IMR-90 (cell line): ENCODE results near the gene IGF2. TPM values are rescaled to one million over a fixed set of nuclear protein-coding genes. Genes with fewer than 3 reads are reported as not detected.

ENCODE experiments used
- ATAC-seq: fragments of 200-7000 bp; cut with Tn5 transposase; 2 replicates; pipeline ENCODE4 v1.9.1; 2020; ENCODE audit warnings: low read depth, mild to moderate bottlenecking, moderate library complexity
- BruUV-seq: library from RNA; stranded (reverse); fragments of 400-500 nt; replicated peaks from 2 replicates; lab custom pipeline; 2021; lab: Mats Ljungman, UMichigan
- CTCF ChIA-PET: fragments of 300-600 bp; formaldehyde crosslinking; extraction: SDS; loops from one replicate; lab custom pipeline; 2021; ENCODE audit warnings: antibody characterized with exemption; lab: Yijun Ruan, JAX
- POLR2A ChIA-PET: fragments of 300-600 bp; sonication (Branson Sonifier 250); formaldehyde crosslinking; loops from one replicate; lab custom pipeline; 2022; ENCODE audit warnings: antibody characterized with exemption; ENCODE audit not compliant: unreplicated experiment; lab: Charles Lee
- DNase-seq: peaks from one replicate; pipeline ENCODE4 v3.0.0; 2013
- H2AFZ ChIP-seq: replicated peaks from 2 replicates; pipeline ENCODE3; 2013; ENCODE audit warnings: low read length, mild to moderate bottlenecking; ENCODE audit not compliant: poor library complexity
- H2AK5ac ChIP-seq: 2 replicates; pipeline ENCODE4 v1.6.1; 2013; ENCODE audit warnings: low read depth, low read length, inconsistent platforms
- H2AK9ac ChIP-seq: replicated peaks from 2 replicates; pipeline ENCODE3; 2013; ENCODE audit warnings: mild to moderate bottlenecking, low read depth, low read length, moderate library complexity; ENCODE audit not compliant: poor library complexity
- H2BK120ac ChIP-seq: 2 replicates; pipeline ENCODE4 v1.6.1; 2013; ENCODE audit warnings: low read depth, low read length, inconsistent platforms
- H2BK15ac ChIP-seq: 3 replicates; pipeline ENCODE4 v1.6.1; 2013; ENCODE audit warnings: low read depth, low read length, inconsistent platforms
- H2BK20ac ChIP-seq: 2 replicates; pipeline ENCODE4 v1.6.1; 2013; ENCODE audit warnings: low read depth, mild to moderate bottlenecking, inconsistent platforms, low read length, moderate library complexity
- H2BK5ac ChIP-seq: 2 replicates; pipeline ENCODE4 v1.6.1; 2013; ENCODE audit warnings: mild to moderate bottlenecking, low read depth, low read length, inconsistent platforms; ENCODE audit not compliant: poor library complexity, severe bottlenecking
- H3K14ac ChIP-seq: replicated peaks from 2 replicates; pipeline ENCODE4 v1.6.1; 2013; ENCODE audit warnings: low read depth, low read length, inconsistent platforms
- H3K18ac ChIP-seq: 2 replicates; pipeline ENCODE4 v1.6.1; 2013; ENCODE audit warnings: low read depth, low read length, control low read depth
- H3K23ac ChIP-seq: 2 replicates; pipeline ENCODE4 v1.6.1; 2013; ENCODE audit warnings: low read depth, low read length, inconsistent platforms
- H3K27ac ChIP-seq: 2 replicates; pipeline ENCODE4 v1.5.1; 2013; ENCODE audit warnings: mild to moderate bottlenecking, control low read depth, low read length; ENCODE audit not compliant: insufficient read depth
- H3K27me3 ChIP-seq: 2 replicates; pipeline ENCODE4 v1.6.1; 2013; ENCODE audit warnings: low read length; ENCODE audit not compliant: control insufficient read depth, insufficient read depth
- H3K36me3 ChIP-seq: 2 replicates; pipeline ENCODE4 v1.6.1; 2013; ENCODE audit warnings: low read length, mixed read lengths; ENCODE audit not compliant: control insufficient read depth, insufficient read depth
- H3K4ac ChIP-seq: 2 replicates; pipeline ENCODE4 v1.6.1; 2013; ENCODE audit warnings: low read depth, low read length, inconsistent platforms
- H3K4me1 ChIP-seq: 2 replicates; pipeline ENCODE4 v1.6.1; 2013; ENCODE audit warnings: low read length, mixed read lengths; ENCODE audit not compliant: control insufficient read depth, insufficient read depth
- H3K4me2 ChIP-seq: 2 replicates; pipeline ENCODE4 v1.6.1; 2013; ENCODE audit warnings: low read depth, mild to moderate bottlenecking, control low read depth, low read length, moderate library complexity
- H3K4me3 ChIP-seq: 2 replicates; pipeline ENCODE4 v1.5.1; 2013; ENCODE audit warnings: low read depth, mild to moderate bottlenecking, control low read depth, low read length, moderate library complexity; ENCODE audit not compliant: insufficient read depth
- H3K56ac ChIP-seq: 2 replicates; pipeline ENCODE4 v1.6.1; 2013; ENCODE audit warnings: low read length, inconsistent platforms; ENCODE audit not compliant: insufficient read depth; ENCODE audit errors: extremely low read depth
- H3K79me1 ChIP-seq, 2 experiments: 2 replicates each; pipeline ENCODE4 v1.6.1; 2013; ENCODE audit warnings: low read length in 2 of 2, inconsistent platforms in 1 of 2, low read depth in 1 of 2
- H3K9ac ChIP-seq: 2 replicates; pipeline ENCODE4 v1.6.1; 2013; ENCODE audit warnings: low read depth, low read length, control low read depth
- H3K9me1 ChIP-seq: 2 replicates; pipeline ENCODE4 v1.6.1; 2013; ENCODE audit warnings: low read length, inconsistent platforms; ENCODE audit not compliant: insufficient read depth
- H3K9me3 ChIP-seq: 2 replicates; pipeline ENCODE4 v1.6.1; 2013; ENCODE audit warnings: low read length; ENCODE audit not compliant: control insufficient read depth, insufficient read depth
- H4K20me1 ChIP-seq: 2 replicates; pipeline ENCODE4 v1.6.1; 2013; ENCODE audit warnings: low read length, inconsistent platforms; ENCODE audit not compliant: insufficient read depth
- H4K5ac ChIP-seq: 2 replicates; pipeline ENCODE4 v1.6.1; 2013; ENCODE audit warnings: mild to moderate bottlenecking, low read depth, low read length, control low read depth
- H4K8ac ChIP-seq, 2 experiments: 2 replicates each; pipeline ENCODE4 v1.6.1; 2013; ENCODE audit warnings: low read depth in 2 of 2, low read length in 2 of 2, control low read depth in 1 of 2, inconsistent platforms in 1 of 2
- H4K91ac ChIP-seq: 2 replicates; pipeline ENCODE4 v1.6.1; 2013; ENCODE audit warnings: low read depth, low read length, inconsistent platforms; ENCODE audit not compliant: insufficient read depth
- BHLHE40 ChIP-seq: fragments of 150-350 bp; IDR thresholded peaks from 2 replicates; pipeline ENCODE4 v1.6.1; 2016; ENCODE audit warnings: mild to moderate bottlenecking, low read depth, low read length
- CEBPB ChIP-seq: IDR thresholded peaks from 2 replicates; pipeline ENCODE4 v1.6.1; 2012; ENCODE audit warnings: low read depth, low read length, improper control_type of control experiment
- CHD1 ChIP-seq: IDR thresholded peaks from 2 replicates; pipeline ENCODE4 v1.6.1; 2012; ENCODE audit warnings: low read depth, low read length, improper control_type of control experiment
- CTCF ChIP-seq: conservative IDR thresholded peaks from 2 replicates; pipeline ENCODE4 v1.5.1; 2012; ENCODE audit warnings: mild to moderate bottlenecking, low read depth, low read length, improper control_type of control experiment
- ELK1 ChIP-seq: fragments of 150-350 bp; IDR thresholded peaks from 2 replicates; pipeline ENCODE4 v1.6.1; 2016; ENCODE audit warnings: low read depth, mild to moderate bottlenecking, low read length, moderate library complexity, borderline replicate concordance
- FOS ChIP-seq: fragments of 150-350 bp; IDR thresholded peaks from 2 replicates; pipeline ENCODE4 v1.6.1; 2016; ENCODE audit warnings: low read depth, low read length
- MAZ ChIP-seq: IDR thresholded peaks from 2 replicates; pipeline ENCODE4 v1.6.1; 2012; ENCODE audit warnings: low read depth, mild to moderate bottlenecking, low read length, improper control_type of control experiment, moderate library complexity, borderline replicate concordance
- MXI1 ChIP-seq: IDR thresholded peaks from 2 replicates; pipeline ENCODE4 v1.6.1; 2012; ENCODE audit warnings: low read depth, mild to moderate bottlenecking, low read length, moderate library complexity, borderline replicate concordance
- NFE2L2 ChIP-seq: fragments of 150-350 bp; IDR thresholded peaks from 2 replicates; pipeline ENCODE4 v1.6.1; 2016; ENCODE audit warnings: low read depth, mild to moderate bottlenecking, low read length
- POLR2A ChIP-seq: IDR thresholded peaks from 2 replicates; pipeline ENCODE4 v1.6.1; 2012; ENCODE audit warnings: mild to moderate bottlenecking, low read depth, low read length
- RAD21 ChIP-seq: IDR thresholded peaks from 2 replicates; pipeline ENCODE4 v1.6.1; 2012; ENCODE audit warnings: low read length, improper control_type of control experiment
- SMC3 ChIP-seq: fragments of 150-350 bp; IDR thresholded peaks from 2 replicates; pipeline ENCODE4 v1.6.1; 2016; ENCODE audit warnings: low read depth, mild to moderate bottlenecking, antibody characterized with exemption, low read length, moderate library complexity
- USF2 ChIP-seq: fragments of 150-350 bp; IDR thresholded peaks from 2 replicates; pipeline ENCODE4 v1.6.1; 2017; ENCODE audit warnings: mild to moderate bottlenecking, antibody characterized with exemption, low read length, low read depth
- WGBS, 2 experiments: methylation state at CpG; one replicate each; pipeline versions ENCODE4 v1.1.5 to v1.1.7; 2013; ENCODE audit warnings: missing lambda C conversion rate in 2 of 2; ENCODE audit not compliant: insufficient read length in 1 of 2; ENCODE audit errors: extremely low coverage in 2 of 2; 5-methylcytosine and 5-hydroxymethylcytosine counted together
- dilution Hi-C: fragments of 300-500 bp; cut with HindIII; formaldehyde crosslinking; loops from one replicate; pipeline ENCODE4 v1.14.3; 2018; ENCODE audit warnings: low sequenced_read_pairs; ENCODE audit not compliant: unreplicated experiment
- in situ Hi-C: fragments of 300-500 bp; cut with MboI; formaldehyde crosslinking; loops from 3 replicates; pipeline ENCODE4 v1.14.3; 2019; ENCODE audit warnings: low sequenced_read_pairs, inconsistent platforms, mixed read lengths
- intact Hi-C: fragments of 100-400 bp; cut with micrococcal nuclease; formaldehyde crosslinking; loops from 2 replicates; pipeline ENCODE4 v1.10.0; 2022
- polyA plus RNA-seq, 3 experiments: library from polyadenylated mRNA; depleted of rRNA; stranded (reverse); fragments of >200 nt; gene quantifications; 2 replicates each; pipeline ENCODE4 v1.2.3, GENCODE V29; 2012; ENCODE audit warnings: low replicate concordance in 1 of 3
- total RNA-seq: library from RNA; depleted of rRNA; stranded (reverse); fragments of >200 nt; gene quantifications from 2 replicates; pipeline ENCODE4 v1.2.3, GENCODE V29; 2012

Gene IGF2
- total and polyA plus RNA-seq, 2 of the 4 experiments (the other 2 are of a cell fraction) = 2.3 to 21.8 TPM

- TF ChIP-seq NFE2L2 = no peak
These were observed 5.8 kb downstream of the IGF2 start (continued) for GRCh38 chr11:2133241-2134021.

GRCh38 chr11:2132874-2133240 is 6.3 kb downstream of the IGF2 start:
- H4K91ac ChIP-seq = no peak overlapping the region
- no peak overlapping the region for H2BK120ac ChIP-seq
- H3K4me1 ChIP-seq = no peaks in the 10 kb centered on the region
- H2BK15ac ChIP-seq = no peak overlapping the region
- H3K9me3 ChIP-seq = no peaks in the 10 kb centered on the region
- H2AFZ ChIP-seq = no peak overlapping the region
- intact Hi-C loops (no loop called here), dilution Hi-C loops (no loop called here), in situ Hi-C loops (no loop called here)
- no peak overlapping the region for H3K56ac ChIP-seq
- H3K27ac ChIP-seq = no peak overlapping the region
- H2BK5ac ChIP-seq = no peak overlapping the region
- 61% methylated on average over 12 of the region's 24 CpGs; no CpG with 5 or more reads in 1 of the 2 experiments for WGBS, 2 experiments
- peaks cover 26% of the 10 kb centered on the region; the same call in 1 of the 2 replicates for H3K27me3 ChIP-seq
- no TSS peak for BruUV-seq
- H3K4ac ChIP-seq = no peak overlapping the region
- H3K9me1 ChIP-seq = peaks cover 7% of the 10 kb centered on the region
- no peak for ATAC-seq
- no peak overlapping the region for H3K23ac ChIP-seq
- DNase-seq = no peak
- no peak overlapping the region for H3K14ac ChIP-seq
- no peak overlapping the region for H4K8ac ChIP-seq
- no peak overlapping the region for H3K4me2 ChIP-seq
- no peak overlapping the region for H2AK9ac ChIP-seq
- no peak overlapping the region for H3K18ac ChIP-seq
- H3K9ac ChIP-seq = no peak overlapping the region
- H4K20me1 ChIP-seq = peaks cover 28% of the 10 kb centered on the region
- H4K5ac ChIP-seq = no peak overlapping the region
- H3K4me3 ChIP-seq = no peak overlapping the region
- no peak overlapping the region for H2AK5ac ChIP-seq
- H3K79me1 ChIP-seq = peaks cover 0 to 9% of the 10 kb centered on the region in 2 experiments; a peak in 2 of 4 replicates
- H2BK20ac ChIP-seq = no peak overlapping the region
- H3K36me3 ChIP-seq = peaks cover 2% of the 10 kb centered on the region; the same call in 1 of the 2 replicates
- CTCF ChIA-PET = interaction anchor here (0.9 kb wide), 1 partner anchor 24 kb away, joined by 3 read pairs; no protein-coding TSS in a partner anchor
- POLR2A ChIA-PET = no interaction called here
- TF ChIP-seq BHLHE40 = no peak
- TF ChIP-seq ELK1 = no peak
- no peak for TF ChIP-seq CEBPB
- TF ChIP-seq USF2 = no peak
- TF ChIP-seq MXI1 = no peak
- no peak for TF ChIP-seq CHD1
- no peak for TF ChIP-seq MAZ
- TF ChIP-seq NFE2L2 = no peak
- no peak for TF ChIP-seq CTCF
- no peak for TF ChIP-seq SMC3
- no peak for TF ChIP-seq POLR2A
- TF ChIP-seq FOS = no peak
- TF ChIP-seq RAD21 = no peak
